ENCODE measurements around the gene HSPB6.

DNA sequence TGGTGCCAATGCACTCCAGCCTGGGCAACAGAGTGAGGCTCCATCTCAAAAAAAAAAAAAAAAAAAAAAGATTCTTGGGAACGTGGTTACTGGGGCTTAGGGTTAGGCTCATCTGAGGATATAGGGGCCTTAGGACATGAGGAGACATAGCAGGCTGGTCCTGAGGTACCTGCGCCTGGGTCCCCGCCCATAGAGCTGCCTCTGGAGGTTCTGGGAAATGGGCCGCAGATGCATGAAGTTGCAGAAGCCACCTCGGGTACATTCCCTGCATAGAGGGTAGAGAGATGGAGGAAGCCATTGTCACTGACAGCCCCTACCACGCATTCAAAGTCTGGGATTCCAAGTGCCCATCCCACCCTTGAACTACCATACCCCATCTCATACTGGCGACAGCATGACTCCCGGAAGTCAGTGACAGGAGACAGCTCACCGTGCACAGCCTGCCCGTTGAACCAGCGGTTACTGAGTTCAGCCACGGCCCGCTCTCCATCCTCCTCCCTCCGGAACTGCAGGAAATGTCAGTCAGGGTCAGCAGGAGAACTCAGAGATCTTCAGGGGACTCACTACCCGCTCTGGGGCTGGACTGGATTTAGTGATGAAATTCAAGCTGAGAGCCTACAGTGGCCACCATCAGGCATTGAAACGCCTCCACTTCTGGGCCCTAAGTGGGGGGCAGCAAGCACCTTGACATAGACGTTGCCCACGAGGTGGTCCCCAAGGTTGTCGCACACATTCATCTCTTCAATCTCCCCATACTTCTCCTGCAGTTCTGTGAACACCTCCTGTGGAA lies 13.0 kb downstream of the HSPB6 start:
- TF ChIP-seq, protein P1, sequence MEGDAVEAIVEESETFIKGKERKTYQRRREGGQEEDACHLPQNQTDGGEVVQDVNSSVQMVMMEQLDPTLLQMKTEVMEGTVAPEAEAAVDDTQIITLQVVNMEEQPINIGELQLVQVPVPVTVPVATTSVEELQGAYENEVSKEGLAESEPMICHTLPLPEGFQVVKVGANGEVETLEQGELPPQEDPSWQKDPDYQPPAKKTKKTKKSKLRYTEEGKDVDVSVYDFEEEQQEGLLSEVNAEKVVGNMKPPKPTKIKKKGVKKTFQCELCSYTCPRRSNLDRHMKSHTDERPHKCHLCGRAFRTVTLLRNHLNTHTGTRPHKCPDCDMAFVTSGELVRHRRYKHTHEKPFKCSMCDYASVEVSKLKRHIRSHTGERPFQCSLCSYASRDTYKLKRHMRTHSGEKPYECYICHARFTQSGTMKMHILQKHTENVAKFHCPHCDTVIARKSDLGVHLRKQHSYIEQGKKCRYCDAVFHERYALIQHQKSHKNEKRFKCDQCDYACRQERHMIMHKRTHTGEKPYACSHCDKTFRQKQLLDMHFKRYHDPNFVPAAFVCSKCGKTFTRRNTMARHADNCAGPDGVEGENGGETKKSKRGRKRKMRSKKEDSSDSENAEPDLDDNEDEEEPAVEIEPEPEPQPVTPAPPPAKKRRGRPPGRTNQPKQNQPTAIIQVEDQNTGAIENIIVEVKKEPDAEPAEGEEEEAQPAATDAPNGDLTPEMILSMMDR (IDR thresholded peaks at IDR 0.05; ENCODE audit: low read depth, low read length) = no peak
- TF ChIP-seq EZH2phosphoT487 (IDR thresholded peaks at IDR 0.05; ENCODE audit: low read depth) = no peak
